Neutrophil (primary cell): Measurements from ENCODE around the gene JPH2.

Experiments used
- H3K27ac ChIP-seq: fragments of 200-600 bp; sonication (generic); 2 replicates; pipeline ENCODE4 v1.5.1; 2016; ENCODE audit warnings: mild to moderate bottlenecking, moderate library complexity
- H3K27me3 ChIP-seq: fragments of 200-600 bp; sonication (generic); 2 replicates; pipeline ENCODE4 v1.6.0; 2016; ENCODE audit warnings: mild to moderate bottlenecking
- H3K36me3 ChIP-seq: fragments of 200-600 bp; sonication (generic); 2 replicates; pipeline ENCODE4 v1.5.1; 2017
- H3K4me1 ChIP-seq, 2 experiments: fragments of 200-600 bp in 1 of 2; sonication (generic) in 1 of 2; 1 replicate in 1 of 2; 2 replicates in 1 of 2; pipeline versions ENCODE4 v1.5.1 to v1.6.1; 2013 to 2016; ENCODE audit warnings: low read depth in 1 of 2, low read length in 1 of 2, mild to moderate bottlenecking in 1 of 2, moderate library complexity in 1 of 2; ENCODE audit not compliant: control insufficient read depth in 1 of 2, insufficient read depth in 1 of 2
- H3K4me3 ChIP-seq, 2 experiments: fragments of 200-600 bp in 1 of 2; sonication (generic) in 1 of 2; 1 replicate in 1 of 2; 2 replicates in 1 of 2; pipeline ENCODE4 v1.5.1; 2013 to 2016; ENCODE audit warnings: low read depth in 1 of 2, low read length in 1 of 2, mild to moderate bottlenecking in 1 of 2, moderate library complexity in 1 of 2
- H3K9me3 ChIP-seq: fragments of 200-600 bp; sonication (generic); 2 replicates; pipeline ENCODE4 v1.5.1; 2016
- TF ChIP-seq, protein P1 (sequence below): fragments of 200-600 bp; sonication (generic); IDR thresholded peaks from 2 replicates; pipeline ENCODE4 v1.5.1; 2016; ENCODE audit warnings: antibody characterized with exemption

Gene JPH2

GRCh38 chr20:44166008-44166407, 21.0 kb downstream of the JPH2 start:
- H3K4me1 ChIP-seq: no peaks in the 10 kb centered on the region
- no peak overlapping the region for H3K4me3 ChIP-seq
- H3K27me3 ChIP-seq: peaks cover 68% of the 10 kb centered on the region
- H3K27ac ChIP-seq: no peak overlapping the region
- no peaks in the 10 kb centered on the region for H3K9me3 ChIP-seq
- no peaks in the 10 kb centered on the region for H3K36me3 ChIP-seq
- TF ChIP-seq, protein P1, sequence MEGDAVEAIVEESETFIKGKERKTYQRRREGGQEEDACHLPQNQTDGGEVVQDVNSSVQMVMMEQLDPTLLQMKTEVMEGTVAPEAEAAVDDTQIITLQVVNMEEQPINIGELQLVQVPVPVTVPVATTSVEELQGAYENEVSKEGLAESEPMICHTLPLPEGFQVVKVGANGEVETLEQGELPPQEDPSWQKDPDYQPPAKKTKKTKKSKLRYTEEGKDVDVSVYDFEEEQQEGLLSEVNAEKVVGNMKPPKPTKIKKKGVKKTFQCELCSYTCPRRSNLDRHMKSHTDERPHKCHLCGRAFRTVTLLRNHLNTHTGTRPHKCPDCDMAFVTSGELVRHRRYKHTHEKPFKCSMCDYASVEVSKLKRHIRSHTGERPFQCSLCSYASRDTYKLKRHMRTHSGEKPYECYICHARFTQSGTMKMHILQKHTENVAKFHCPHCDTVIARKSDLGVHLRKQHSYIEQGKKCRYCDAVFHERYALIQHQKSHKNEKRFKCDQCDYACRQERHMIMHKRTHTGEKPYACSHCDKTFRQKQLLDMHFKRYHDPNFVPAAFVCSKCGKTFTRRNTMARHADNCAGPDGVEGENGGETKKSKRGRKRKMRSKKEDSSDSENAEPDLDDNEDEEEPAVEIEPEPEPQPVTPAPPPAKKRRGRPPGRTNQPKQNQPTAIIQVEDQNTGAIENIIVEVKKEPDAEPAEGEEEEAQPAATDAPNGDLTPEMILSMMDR: no peak

GRCh38 chr20:44160133-44160532, 26.9 kb downstream of the JPH2 start:
- TF ChIP-seq, protein P1: no peak
- Histone ChIP-seq H3K4me3 (no peak overlapping the region), H3K27me3 (peaks cover 73% of the 10 kb centered on the region), H3K9me3 (no peaks in the 10 kb centered on the region), H3K4me1 (no peaks in the 10 kb centered on the region), H3K36me3 (no peaks in the 10 kb centered on the region), H3K27ac (no peak overlapping the region)

DNA sequence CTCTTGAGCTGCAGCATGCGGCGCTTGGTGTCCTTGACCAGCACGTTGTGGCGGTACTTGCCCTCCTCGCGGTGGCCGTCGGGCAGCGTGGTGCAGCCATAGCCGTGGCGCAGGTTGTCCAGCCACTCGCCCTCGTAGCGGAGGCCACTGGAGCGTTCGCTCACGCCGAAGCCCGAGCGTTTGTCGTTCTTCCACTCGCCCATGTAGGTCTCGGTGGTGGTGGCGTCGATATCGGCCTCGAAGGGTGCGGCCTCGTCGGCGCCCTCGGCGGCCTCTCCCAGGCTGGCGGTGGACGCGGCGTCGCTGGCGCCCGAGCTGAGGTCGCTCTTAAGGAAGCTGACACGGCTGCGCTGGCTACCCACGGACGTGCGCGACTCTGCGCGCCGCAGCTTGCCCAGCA, 27.3 kb downstream of the JPH2 start:
- TF ChIP-seq, protein P1: no peak
- peaks cover 73% of the 10 kb centered on the region for H3K27me3 ChIP-seq
- H3K27ac ChIP-seq: no peak overlapping the region
- no peaks in the 10 kb centered on the region for H3K36me3 ChIP-seq
- no peaks in the 10 kb centered on the region for H3K4me1 ChIP-seq
- no peaks in the 10 kb centered on the region for H3K9me3 ChIP-seq
- no peak overlapping the region for H3K4me3 ChIP-seq

DNA sequence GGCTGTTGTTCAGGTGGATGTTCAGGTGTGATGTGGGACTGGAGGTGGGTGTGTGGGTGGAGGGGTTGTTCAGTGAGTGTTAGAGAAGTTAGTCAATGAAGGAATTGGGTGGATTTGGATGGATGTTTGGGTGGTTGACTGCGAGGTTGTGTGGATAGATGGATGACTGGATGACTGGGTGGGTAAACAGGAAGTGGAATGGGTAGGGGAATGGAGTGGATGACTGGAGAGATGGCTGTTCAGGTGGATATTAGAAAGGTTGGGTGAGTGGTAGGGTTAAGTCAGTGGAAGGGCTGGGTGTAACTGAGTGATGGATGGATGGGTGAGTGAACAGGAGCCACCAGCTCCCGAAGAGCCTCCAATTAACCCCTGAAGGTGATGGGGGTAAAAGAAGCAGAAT, 27.9 kb downstream of the JPH2 start:
- Histone ChIP-seq H3K27me3 (peaks cover 74% of the 10 kb centered on the region), H3K4me1 (no peaks in the 10 kb centered on the region), H3K36me3 (no peaks in the 10 kb centered on the region), H3K9me3 (no peaks in the 10 kb centered on the region), H3K27ac (no peak overlapping the region), H3K4me3 (no peak overlapping the region)
- TF ChIP-seq, protein P1: no peak

- peaks cover 85% of the 10 kb centered on the region for H3K27me3 ChIP-seq
- no peaks in the 10 kb centered on the region for H3K9me3 ChIP-seq
- TF ChIP-seq, protein P1: no peak
- H3K27ac ChIP-seq: no peak overlapping the region
- no peak overlapping the region for H3K4me3 ChIP-seq
- no peaks in the 10 kb centered on the region for H3K36me3 ChIP-seq
- H3K4me1 ChIP-seq: no peaks in the 10 kb centered on the region
These were observed 29.9 kb downstream of the JPH2 start for GRCh38 chr20:44157061-44157460.

- Histone ChIP-seq H3K36me3 (no peaks in the 10 kb centered on the region), H3K9me3 (no peaks in the 10 kb centered on the region), H3K27me3 (peaks cover 68% of the 10 kb centered on the region), H3K4me3 (no peak overlapping the region), H3K4me1 (no peaks in the 10 kb centered on the region), H3K27ac (no peak overlapping the region)
- TF ChIP-seq, protein P1: no peak
These were observed 32.4 kb downstream of the JPH2 start for GRCh38 chr20:44154521-44155001.
